ENCODE results near the gene POLR3GL.

Gene POLR3GL

DNA sequence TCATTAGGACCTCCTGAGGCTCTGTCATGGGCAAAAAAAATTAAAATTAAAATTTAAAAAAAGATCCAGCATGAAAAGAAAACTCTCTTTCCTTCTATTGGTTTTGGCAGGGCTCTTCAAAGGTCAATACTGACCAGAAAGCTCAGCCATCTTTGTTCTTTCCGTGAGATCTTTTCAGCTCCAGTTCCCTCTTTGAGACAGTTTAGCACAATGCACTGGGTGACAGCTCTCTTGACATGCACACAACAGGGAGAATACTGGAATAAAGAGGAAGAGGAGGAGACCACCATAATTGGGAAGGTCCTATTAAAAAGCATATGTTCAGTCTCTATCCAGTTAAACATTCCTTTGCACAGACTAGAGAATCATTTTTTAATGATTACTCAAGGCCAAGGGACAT lies 13.0 kb upstream of the POLR3GL start:
- TF ChIP-seq POLR2A (IDR thresholded peaks at IDR 0.05; ENCODE audit: extremely low read depth, insufficient read length), result no peak
- TF ChIP-seq, protein P1, sequence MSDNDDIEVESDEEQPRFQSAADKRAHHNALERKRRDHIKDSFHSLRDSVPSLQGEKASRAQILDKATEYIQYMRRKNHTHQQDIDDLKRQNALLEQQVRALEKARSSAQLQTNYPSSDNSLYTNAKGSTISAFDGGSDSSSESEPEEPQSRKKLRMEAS (IDR thresholded peaks at IDR 0.05; ENCODE audit: low read depth, low read length), result no peak
- TF ChIP-seq CTCF (IDR thresholded peaks at IDR 0.05; ENCODE audit: low read depth, low read length), result no peak
- H3K4me3 ChIP-seq (ENCODE audit: low read depth, low read length), result no peak overlapping the region
- no peak for DNase-seq (ENCODE audit: low read depth)

- H3K4me3 ChIP-seq (ENCODE audit: low read depth, low read length), result no peak overlapping the region
- TF ChIP-seq, protein P1 (IDR thresholded peaks at IDR 0.05; ENCODE audit: low read depth, low read length), result no peak
- TF ChIP-seq MYC (IDR thresholded peaks at IDR 0.05; ENCODE audit: low read depth, low read length) (no peak), CTCF (IDR thresholded peaks at IDR 0.05; ENCODE audit: low read depth, low read length) (no peak), POLR2A (IDR thresholded peaks at IDR 0.05; ENCODE audit: extremely low read depth, insufficient read length) (no peak)
- no peak for DNase-seq (ENCODE audit: low read depth)
Observed at GRCh38 chr1:145952903-145953302, 11.6 kb upstream of the POLR3GL start.

DNA sequence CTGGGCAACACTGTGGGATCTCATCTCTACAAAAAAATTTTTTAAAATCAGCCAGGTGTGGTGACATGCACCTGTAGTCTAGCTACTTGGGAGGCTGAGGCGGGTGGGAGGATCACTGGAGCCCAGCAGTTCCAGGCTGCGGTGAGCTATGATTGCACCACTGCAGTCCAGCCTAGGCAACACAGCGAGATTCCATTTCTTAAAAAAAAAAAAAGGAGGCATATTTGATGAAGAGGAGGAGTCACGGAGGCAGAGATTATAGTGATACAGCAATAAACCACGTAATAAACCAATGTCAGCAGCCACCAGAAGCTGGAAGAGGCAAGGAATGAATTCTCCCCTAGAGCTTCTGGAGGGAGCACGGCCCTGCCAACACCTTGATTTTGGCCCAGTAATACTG lies 10.6 kb upstream of the POLR3GL start:
- TF ChIP-seq POLR2A (IDR thresholded peaks at IDR 0.05; ENCODE audit: extremely low read depth, insufficient read length) (no peak), MYC (IDR thresholded peaks at IDR 0.05; ENCODE audit: low read depth, low read length) (no peak)
- TF ChIP-seq, protein P1 (IDR thresholded peaks at IDR 0.05; ENCODE audit: low read depth, low read length), result no peak
- no peak for DNase-seq (ENCODE audit: low read depth)

GRCh38 chr1:145955436-145955835 lies 9.1 kb upstream of the POLR3GL start:
- DNase-seq (ENCODE audit: low read depth), result no peak
- TF ChIP-seq, protein P1 (IDR thresholded peaks at IDR 0.05; ENCODE audit: low read depth, low read length), result no peak
- TF ChIP-seq MYC (IDR thresholded peaks at IDR 0.05; ENCODE audit: low read depth, low read length) (no peak), POLR2A (IDR thresholded peaks at IDR 0.05; ENCODE audit: extremely low read depth, insufficient read length) (no peak)
- no peak overlapping the region for H3K4me3 ChIP-seq (ENCODE audit: low read depth, low read length)

More for the DNA sequence above, 10.6 kb upstream of the POLR3GL start:
- no peak overlapping the region for H3K4me3 ChIP-seq (ENCODE audit: low read depth, low read length)

- no peak for DNase-seq (ENCODE audit: low read depth)
- TF ChIP-seq MYC (IDR thresholded peaks at IDR 0.05; ENCODE audit: low read depth, low read length), result no peak
- no peak for TF ChIP-seq CTCF (IDR thresholded peaks at IDR 0.05; ENCODE audit: low read depth, low read length)
- TF ChIP-seq, protein P1 (IDR thresholded peaks at IDR 0.05; ENCODE audit: low read depth, low read length), result no peak
- no peak for TF ChIP-seq POLR2A (IDR thresholded peaks at IDR 0.05; ENCODE audit: extremely low read depth, insufficient read length)
- peak overlapping the region; percentile 87 for H3K4me3 ChIP-seq (ENCODE audit: low read depth, low read length)
Observed at GRCh38 chr1:145956361-145956760, 8.1 kb upstream of the POLR3GL start.

GRCh38 chr1:145956781-145957442 lies 7.6 kb upstream of the POLR3GL start:
- TF ChIP-seq, protein P1 (IDR thresholded peaks at IDR 0.05; ENCODE audit: low read depth, low read length), result no peak
- TF ChIP-seq MYC (IDR thresholded peaks at IDR 0.05; ENCODE audit: low read depth, low read length) (no peak), POLR2A (IDR thresholded peaks at IDR 0.05; ENCODE audit: extremely low read depth, insufficient read length) (no peak), CTCF (IDR thresholded peaks at IDR 0.05; ENCODE audit: low read depth, low read length) (no peak)
- DNase-seq (ENCODE audit: low read depth), result peak; percentile 25
- peak overlapping the region; percentile 87 for H3K4me3 ChIP-seq (ENCODE audit: low read depth, low read length)
